Measurements from ENCODE around the gene POGZ.
"Not testable (repeated sequence)": the region's sequence is repeated elsewhere in the genome, so short reads cannot be mapped to it uniquely, and the experiment has no call there.

POGZ gene

DNA sequence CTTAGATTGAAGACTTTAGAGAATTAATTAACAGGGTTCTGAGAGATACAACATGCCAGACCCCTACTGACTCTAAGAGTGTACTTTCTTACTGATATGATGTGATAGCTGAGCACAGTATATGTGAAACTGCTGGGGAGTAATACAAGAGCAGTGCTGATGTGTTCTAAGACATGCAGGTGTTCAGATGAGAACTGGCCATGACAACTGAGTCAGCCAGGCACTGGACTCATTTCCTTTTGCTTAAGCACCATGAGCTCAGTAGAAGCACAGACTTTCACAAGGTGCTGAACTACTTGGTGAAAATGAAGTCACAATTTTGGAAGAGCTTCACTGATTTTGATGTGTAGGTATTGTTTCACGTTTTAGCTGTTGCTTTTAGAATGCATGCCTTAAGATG, 15.9 kb upstream of the POGZ start:
- DNase-seq, result no peak

- no peak for DNase-seq
These were observed 15.5 kb upstream of the POGZ start for GRCh38 chr1:151474745-151475144.

- peak; percentile 22 to 29 for DNase-seq
These were observed 13.8 kb upstream of the POGZ start for GRCh38 chr1:151472856-151473731.

DNA sequence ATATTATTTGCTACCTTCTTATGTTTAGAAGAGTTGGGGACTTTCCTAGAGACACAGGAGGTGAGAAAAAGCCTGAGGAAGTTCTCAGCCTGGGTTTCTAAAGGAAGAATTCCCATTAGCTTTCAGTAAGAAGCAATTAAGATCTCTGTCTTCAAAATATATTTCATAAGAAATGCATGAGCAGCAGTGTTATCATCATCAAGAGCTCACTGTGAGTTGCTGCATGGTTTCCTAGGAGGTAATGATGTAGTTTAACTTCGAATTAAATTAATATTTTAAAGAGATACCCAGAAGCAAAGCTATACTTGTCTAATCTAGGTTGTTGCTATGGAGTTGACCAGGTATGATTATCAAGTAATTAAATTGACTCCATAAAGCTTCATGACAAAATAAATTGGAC, 5.7 kb upstream of the POGZ start:
- no peak for DNase-seq

DNA sequence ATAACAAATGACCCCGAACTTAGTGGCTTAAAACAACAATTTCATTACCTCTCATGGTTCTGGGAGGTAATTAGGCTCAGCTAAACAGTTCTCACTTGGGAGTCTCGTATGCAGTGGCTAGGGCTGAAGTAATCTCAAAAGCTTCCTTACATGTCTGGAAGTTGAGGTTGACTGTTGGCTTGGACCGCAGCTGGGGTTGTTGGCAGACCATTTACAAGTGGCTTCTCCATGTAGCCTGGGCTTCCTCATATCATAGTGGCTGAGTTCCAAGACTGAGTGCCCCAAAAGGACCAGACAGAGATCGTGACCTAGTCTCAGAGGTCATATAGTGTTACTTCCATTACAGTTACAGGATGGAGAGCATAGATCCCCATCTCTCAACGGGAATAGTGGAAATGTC, 2.4 kb upstream of the POGZ start:
- DNase-seq, result no peak

GRCh38 chr1:151458802-151459330, 428 bp downstream of the POGZ start:
- peak; percentile 55 to 62 for DNase-seq

DNA sequence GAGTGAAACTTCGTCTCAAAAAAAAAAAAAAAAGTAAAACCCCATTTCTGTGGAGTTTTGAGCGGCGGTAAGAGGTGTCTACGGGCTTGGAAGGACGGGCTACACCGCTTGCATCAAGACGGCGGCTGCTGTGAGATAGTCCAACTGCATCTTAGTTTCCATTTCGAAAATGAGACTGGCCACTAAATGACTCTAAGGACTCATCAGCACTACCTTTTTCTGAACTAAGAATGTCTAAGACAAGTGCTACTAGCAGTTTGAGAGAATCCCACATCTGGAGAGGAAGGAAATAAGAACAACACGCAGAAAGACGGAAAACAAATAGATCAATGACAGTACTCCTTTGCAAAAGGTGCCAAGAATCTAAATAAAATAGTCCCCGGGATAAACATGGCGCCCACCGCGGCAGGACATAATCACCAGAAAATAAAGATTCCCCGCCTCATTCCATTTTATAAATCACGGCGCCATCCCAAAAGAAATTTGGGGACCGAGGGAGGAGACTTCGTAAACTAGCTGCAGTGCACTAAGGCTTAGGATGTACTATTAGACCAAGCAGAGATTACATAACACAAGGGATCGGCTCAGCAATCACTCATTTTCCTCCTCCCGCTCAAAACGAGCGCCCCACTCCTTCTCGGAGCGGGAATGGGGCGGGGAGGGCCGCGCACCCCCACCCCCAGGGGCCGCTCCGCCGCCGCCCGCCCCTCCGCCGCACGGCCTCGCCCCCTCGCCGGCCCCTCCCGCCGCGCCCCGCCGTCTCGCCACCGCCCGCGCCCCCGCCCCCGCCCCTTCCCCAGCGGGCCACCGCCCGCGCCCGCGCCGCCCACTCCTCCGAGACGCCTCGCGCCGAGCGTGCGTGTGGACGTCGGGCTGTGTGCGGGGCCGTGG, 1.1 kb downstream of the POGZ start:
- peak; percentile 60 to 67 for DNase-seq

- no peak for DNase-seq
These were observed 3.3 kb downstream of the POGZ start for GRCh38 chr1:151455966-151456365.

- DNase-seq, result no peak
These were observed 4.1 kb downstream of the POGZ start for GRCh38 chr1:151455231-151455630.

DNA sequence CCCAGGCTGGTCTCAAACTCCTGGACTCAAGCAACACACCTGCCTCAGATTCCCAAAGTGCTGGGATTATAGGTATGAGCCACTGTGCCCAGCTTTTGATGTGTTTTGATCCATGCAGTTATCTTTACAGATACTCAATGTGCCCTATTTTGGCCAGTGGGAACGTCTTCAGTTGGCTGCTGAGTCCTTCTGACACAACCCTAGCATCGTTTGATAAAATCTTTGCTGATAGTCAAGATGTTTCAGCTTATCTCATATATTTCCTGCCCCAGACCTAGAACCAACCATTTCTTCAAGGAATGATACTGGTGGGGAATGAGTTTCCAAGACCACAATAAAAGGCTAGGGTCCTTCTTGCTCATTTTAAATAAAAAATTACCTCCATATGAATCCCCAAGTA, 11.6 kb downstream of the POGZ start:
- DNase-seq, result no peak

DNA sequence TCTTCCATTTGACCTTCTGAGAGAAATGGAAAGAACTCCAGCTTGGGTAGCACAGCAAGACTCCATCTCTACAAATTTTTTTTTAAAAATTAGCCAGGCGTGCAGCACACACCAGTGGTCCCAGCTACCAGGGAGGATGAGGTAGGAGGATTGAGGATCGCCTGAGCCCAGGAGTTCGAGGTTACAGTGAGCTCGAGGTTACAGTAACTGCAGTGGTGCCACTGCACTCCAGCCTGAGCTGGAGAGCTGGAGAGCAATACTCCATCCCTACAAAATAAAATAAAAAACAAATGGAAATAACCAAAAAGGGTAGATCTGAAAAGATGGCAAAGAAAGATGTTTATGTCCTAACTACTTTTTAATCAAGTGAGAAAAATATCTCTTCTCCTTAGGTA, 14.5 kb downstream of the POGZ start:
- no peak for DNase-seq

GRCh38 chr1:151443846-151444782, 15.2 kb downstream of the POGZ start:
- DNase-seq, result peak; percentile 57 to 73

- not testable (repeated sequence) for DNase-seq
These were observed 21.9 kb downstream of the POGZ start for GRCh38 chr1:151437396-151437795.

- no peak for DNase-seq
These were observed 22.3 kb downstream of the POGZ start for GRCh38 chr1:151436985-151437384.

DNA sequence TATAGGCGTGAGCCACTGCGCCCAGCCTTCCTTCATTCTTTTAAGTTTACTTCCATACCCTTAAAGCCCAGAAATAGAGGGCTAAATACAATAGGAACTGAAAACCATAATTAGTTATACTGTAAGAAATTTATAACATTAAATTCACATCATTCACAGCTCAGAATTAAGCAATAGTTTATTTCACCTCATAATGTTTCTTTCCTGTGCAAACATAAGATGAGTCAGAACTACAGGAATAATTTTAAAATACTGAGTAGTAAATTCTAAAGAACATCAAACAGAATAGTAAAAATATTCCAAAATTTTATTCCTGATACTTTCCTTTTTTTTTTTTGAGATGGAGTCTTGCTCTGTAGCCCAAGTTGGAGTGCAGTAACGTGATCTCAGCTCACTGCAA, 24.1 kb downstream of the POGZ start:
- DNase-seq, result no peak

DNA sequence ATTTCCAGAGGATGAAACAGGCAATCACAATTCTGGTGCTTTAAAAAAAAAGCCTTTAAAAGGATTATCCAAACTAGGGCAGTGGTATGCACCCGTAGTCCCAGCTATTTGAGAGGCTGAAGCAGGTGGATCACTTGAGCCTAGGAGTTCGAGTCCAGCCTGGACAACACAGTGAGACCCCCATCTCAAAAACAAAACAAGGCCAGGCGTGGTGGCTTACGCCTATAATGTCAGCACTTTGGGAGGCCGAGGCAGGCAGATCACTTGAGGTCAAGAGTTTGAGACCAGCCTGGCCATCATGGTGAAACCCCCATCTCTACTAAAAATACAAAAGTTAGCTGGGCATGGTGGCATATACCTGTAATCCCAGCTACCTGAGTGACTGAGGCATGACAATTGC, 25.5 kb downstream of the POGZ start:
- DNase-seq, result not testable (repeated sequence)

- DNase-seq, result no peak
These were observed 31.2 kb downstream of the POGZ start for GRCh38 chr1:151428068-151428467.

- no peak for DNase-seq
These were observed 34.2 kb downstream of the POGZ start for GRCh38 chr1:151425103-151425502.

- DNase-seq, result no peak
These were observed 39.5 kb downstream of the POGZ start for GRCh38 chr1:151419819-151420218.

DNA sequence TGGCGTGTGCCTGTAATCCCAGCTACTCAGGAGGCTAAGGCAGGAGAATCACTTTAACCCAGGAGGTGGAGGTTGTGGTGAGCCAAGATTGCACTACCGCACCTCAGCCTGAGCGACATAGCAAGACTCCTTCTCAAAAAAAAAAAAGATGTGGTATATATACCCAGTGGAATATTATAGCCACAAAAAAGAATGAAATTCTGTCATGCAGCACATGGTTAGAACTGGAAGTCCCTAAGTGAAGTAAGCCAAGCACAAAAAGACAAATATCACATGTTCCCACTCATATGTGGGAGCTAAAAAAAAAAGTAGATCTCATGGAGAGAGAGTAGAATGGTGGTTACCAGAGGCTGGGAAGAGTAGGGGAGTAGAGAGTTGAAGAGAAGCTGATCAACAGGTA, 41.2 kb downstream of the POGZ start:
- DNase-seq, result no peak

DNA sequence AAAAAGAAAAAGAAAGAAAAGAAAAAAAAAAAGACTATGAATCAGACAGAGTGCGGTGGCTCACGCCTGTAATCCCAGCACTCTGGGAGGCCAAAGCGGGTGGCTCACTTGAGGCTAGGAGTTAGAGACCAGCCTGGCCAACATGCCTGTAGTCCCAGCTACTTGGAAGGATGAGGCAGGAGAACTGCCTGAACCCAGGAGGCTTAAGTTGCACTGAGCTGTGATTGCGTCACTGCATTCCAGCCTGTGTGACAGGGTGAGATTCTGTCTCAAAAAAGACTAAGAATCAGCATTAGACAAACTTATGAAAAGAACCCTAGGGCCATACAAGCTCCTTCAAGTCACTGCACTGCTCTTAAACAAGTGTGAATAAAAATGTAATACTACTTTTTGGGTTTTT, 43.1 kb downstream of the POGZ start:
- no peak for DNase-seq

GRCh38 chr1:151411884-151412283, 47.4 kb downstream of the POGZ start:
- no peak for DNase-seq

DNA sequence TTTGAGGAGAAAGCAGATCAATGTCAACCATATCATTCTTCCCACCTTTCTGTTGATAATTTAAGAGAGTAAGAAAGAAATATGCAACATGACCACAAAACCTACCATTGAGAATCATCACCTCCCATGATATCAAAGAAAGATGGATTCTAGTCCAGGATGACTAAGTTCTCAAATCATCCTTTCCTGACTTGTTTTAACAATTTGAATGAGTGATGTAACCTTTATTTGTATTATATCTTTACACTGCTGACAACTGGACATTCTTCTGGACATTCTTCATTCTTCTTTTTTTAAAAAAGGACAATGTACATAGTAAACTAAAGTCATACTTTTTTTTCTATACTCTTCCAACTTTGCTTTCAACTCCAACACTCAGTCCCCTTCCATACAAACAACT, 50.4 kb downstream of the POGZ start:
- DNase-seq, result no peak

All from stimulated activated CD4-positive, alpha-beta T cell treated with anti-CD3 and anti-CD28 coated beads, Interleukin-2, amount 100 ng/mL, for 24 hours (primary cell).